HepG2 (cell line): ENCODE data around the gene GABRR3. TPM values are rescaled to one million over a fixed set of nuclear protein-coding genes. Genes with fewer than 3 reads are reported as not detected.

Source experiments
- SNAPC4 ChIP-seq: sonication (generic); formaldehyde crosslinking; IDR thresholded peaks from 2 replicates; pipeline ENCODE4 v1.4.0; 2020; ENCODE audit warnings: mild to moderate bottlenecking, missing genetic modification reagents
- YEATS2 ChIP-seq: sonication (generic); formaldehyde crosslinking; IDR thresholded peaks from 2 replicates; pipeline ENCODE4 v1.4.0; 2020; ENCODE audit warnings: missing genetic modification reagents, borderline replicate concordance
- ZNF142 ChIP-seq: sonication (generic); formaldehyde crosslinking; IDR thresholded peaks from 2 replicates; pipeline ENCODE4 v1.4.0; 2020; ENCODE audit warnings: missing genetic modification reagents
- ZNF407 ChIP-seq: sonication (generic); formaldehyde crosslinking; IDR thresholded peaks from one replicate; pipeline ENCODE4 v1.5.1; 2020; ENCODE audit warnings: mild to moderate bottlenecking, missing genetic modification reagents; ENCODE audit errors: not compliant biosample characterization
- ZNF556 ChIP-seq: sonication (generic); formaldehyde crosslinking; IDR thresholded peaks from 2 replicates; pipeline ENCODE4 v1.4.0; 2020; ENCODE audit warnings: mild to moderate bottlenecking, missing genetic modification reagents, borderline replicate concordance
- ZNF703 ChIP-seq: sonication (generic); formaldehyde crosslinking; IDR thresholded peaks from 2 replicates; pipeline ENCODE4 v1.5.1; 2020; ENCODE audit warnings: missing genetic modification reagents, mild to moderate bottlenecking, moderate library complexity, borderline replicate concordance
- ZNF782 ChIP-seq: sonication (generic); formaldehyde crosslinking; IDR thresholded peaks from 2 replicates; pipeline ENCODE4 v1.4.0; 2020; ENCODE audit warnings: missing genetic modification reagents, mild to moderate bottlenecking, borderline replicate concordance
- polyA plus RNA-seq, 8 experiments: library from polyadenylated mRNA; depleted of rRNA in 3 of 8; stranded (reverse) in 7 of 8; unstranded in 1 of 8; fragments of >200 nt; fragmentation: Illumina TruSeq in 4 of 8; extraction: Trizol in 4 of 8; gene quantifications; 2 replicates each; pipeline versions ENCODE4 v1.2.1 to v1.2.3, GENCODE V29; 2011 to 2016; ENCODE audit warnings: low read depth in 4 of 8, missing spikeins in 1 of 8, mixed read lengths in 1 of 8; ENCODE audit not compliant: insufficient read depth in 1 of 8
- total RNA-seq, 5 experiments: library from RNA; depleted of rRNA; stranded (reverse); fragments of >200 nt; fragmentation: Illumina TruSeq; extraction: Trizol; gene quantifications; 2 replicates each; pipeline ENCODE4 v1.2.3, GENCODE V29; 2016; ENCODE audit warnings: low read depth in 1 of 5

Gene GABRR3
- total and polyA plus RNA-seq, 2 of the 13 experiments (the other 11 are each of a cell fraction or from before 2014, with no cell fraction given) = 0.42 to 0.83 TPM

- TF ChIP-seq ZNF142 (CRISPR knock-in tag) = no peak; the same call in 1 of the 2 replicates
- peak; percentile 53; the same call in 1 of the 2 replicates for TF ChIP-seq YEATS2 (CRISPR knock-in tag)
- peak; percentile 91 for TF ChIP-seq ZNF407
- no peak for TF ChIP-seq ZNF782 (CRISPR knock-in tag)
- TF ChIP-seq ZNF703 (CRISPR knock-in tag) = 0 out of 2 replicates have a peak, but pooled peaks have one; percentile 26
- no peak for TF ChIP-seq ZNF556
- 0 out of 2 replicates have a peak, but pooled peaks have one; percentile 52 for TF ChIP-seq SNAPC4 (CRISPR knock-in tag)
Measured at GRCh38 chr3:97971679-97972567, 63.2 kb downstream of the GABRR3 start, which contains the start of gene RIOX2 (continued).
